T-helper 2 cell treated with Interferon-gamma antibody and Interleukin-4, amounts not matched to agents 5 μg/mL and 100 μg/mL, for 36 hours (primary cell): ENCODE data around the gene RNF130.
"Not testable (repeated sequence)": the region's sequence is repeated elsewhere in the genome, so short reads cannot be mapped to it uniquely, and the experiment has no call there.

ENCODE experiments used
- DNase-seq: peaks from one replicate; pipeline ENCODE4 v3.0.0; 2021; ENCODE audit warnings: low spot score
- H3K27ac Mint-ChIP-seq: one replicate; pipeline ENCODE4 v1.8.0; 2021; ENCODE audit warnings: mild to moderate bottlenecking, mixed read lengths
- H3K27me3 Mint-ChIP-seq: one replicate; pipeline ENCODE4 v1.8.0; 2021; ENCODE audit warnings: low read depth, mixed read lengths
- H3K36me3 Mint-ChIP-seq: one replicate; pipeline ENCODE4 v1.8.0; 2021; ENCODE audit warnings: low read depth, mixed read lengths
- H3K4me1 Mint-ChIP-seq: one replicate; pipeline ENCODE4 v1.8.0; 2021; ENCODE audit warnings: low read depth, mixed read lengths
- H3K4me3 Mint-ChIP-seq: one replicate; pipeline ENCODE4 v1.8.0; 2022; ENCODE audit warnings: mild to moderate bottlenecking, moderate library complexity, mixed read lengths
- H3K9me3 Mint-ChIP-seq: one replicate; pipeline ENCODE4 v1.8.0; 2021; ENCODE audit warnings: mixed read lengths

The RNF130 gene

DNA sequence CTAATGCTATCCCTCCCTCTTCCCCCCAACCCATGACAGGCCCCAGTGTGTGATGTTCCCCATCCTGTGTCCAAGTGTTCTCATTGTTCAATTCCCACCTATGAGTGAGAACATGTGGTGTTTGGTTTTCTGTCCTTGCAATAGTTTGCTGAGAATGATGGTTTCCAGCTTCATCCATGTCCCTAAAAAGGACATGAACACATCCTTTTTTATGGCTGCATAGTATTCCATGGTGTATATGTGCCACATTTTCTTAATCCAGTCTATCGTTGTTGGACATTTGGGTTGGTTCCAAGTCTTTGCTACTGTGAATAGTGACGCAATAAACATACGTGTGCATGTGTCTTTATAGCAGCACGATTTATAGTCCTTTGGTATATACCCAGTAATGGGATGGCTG is 78.7 kb downstream of the RNF130 start:
- not testable (repeated sequence) for H3K4me3 Mint-ChIP-seq, H3K27me3 Mint-ChIP-seq, H3K4me1 Mint-ChIP-seq, H3K27ac Mint-ChIP-seq, H3K36me3 Mint-ChIP-seq, DNase-seq
- peaks cover 21% of the 10 kb centered on the region for H3K9me3 Mint-ChIP-seq

DNA sequence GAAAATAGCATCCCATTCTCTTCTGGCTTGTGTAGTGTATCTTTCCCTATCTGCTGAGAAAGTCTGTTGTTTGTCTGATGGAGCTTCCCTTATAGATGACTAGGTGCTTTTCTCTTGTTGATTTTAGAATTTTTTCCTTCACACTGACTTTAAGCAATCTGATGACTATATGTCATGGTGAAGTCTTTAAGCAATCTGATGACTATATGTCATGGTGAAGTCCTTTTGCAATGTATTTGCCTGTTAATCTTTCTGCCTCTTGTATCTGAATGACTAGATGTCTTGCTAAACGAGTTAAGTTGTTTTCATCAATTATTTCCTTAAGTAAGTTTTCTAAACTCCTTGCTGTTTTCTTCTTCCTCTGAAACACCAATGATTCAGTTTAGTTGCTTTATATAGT is 80.5 kb downstream of the RNF130 start:
- Mint-ChIP-seq H3K9me3 (peaks cover 20% of the 10 kb centered on the region), H3K4me3 (no peak overlapping the region), H3K4me1 (no peaks in the 10 kb centered on the region), H3K27ac (no peak overlapping the region), H3K27me3 (peaks cover 4% of the 10 kb centered on the region), H3K36me3 (no peaks in the 10 kb centered on the region)
- no peak for DNase-seq

DNA sequence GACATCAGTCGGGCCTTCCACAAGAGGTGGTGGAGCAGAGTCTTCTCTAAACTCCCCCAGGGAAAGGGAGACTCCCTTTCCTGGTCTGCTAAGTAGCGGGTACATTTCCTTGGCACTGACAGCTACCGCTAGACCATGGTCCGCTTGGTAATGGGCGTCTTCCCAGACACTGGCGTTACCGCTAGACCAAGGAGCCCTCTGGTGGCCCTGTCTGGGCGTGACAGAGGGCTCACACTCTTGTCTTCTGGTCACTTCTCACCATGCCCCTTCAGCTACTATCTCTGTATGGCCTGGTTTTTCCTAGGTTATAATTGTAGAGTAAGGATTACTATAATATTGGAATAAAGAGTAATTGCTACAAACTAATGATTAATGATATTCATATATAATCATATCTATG is 81.0 kb downstream of the RNF130 start:
- not testable (repeated sequence) for H3K27ac Mint-ChIP-seq, H3K36me3 Mint-ChIP-seq, H3K4me3 Mint-ChIP-seq, H3K27me3 Mint-ChIP-seq, H3K4me1 Mint-ChIP-seq, DNase-seq
- peaks cover 14% of the 10 kb centered on the region for H3K9me3 Mint-ChIP-seq

DNA sequence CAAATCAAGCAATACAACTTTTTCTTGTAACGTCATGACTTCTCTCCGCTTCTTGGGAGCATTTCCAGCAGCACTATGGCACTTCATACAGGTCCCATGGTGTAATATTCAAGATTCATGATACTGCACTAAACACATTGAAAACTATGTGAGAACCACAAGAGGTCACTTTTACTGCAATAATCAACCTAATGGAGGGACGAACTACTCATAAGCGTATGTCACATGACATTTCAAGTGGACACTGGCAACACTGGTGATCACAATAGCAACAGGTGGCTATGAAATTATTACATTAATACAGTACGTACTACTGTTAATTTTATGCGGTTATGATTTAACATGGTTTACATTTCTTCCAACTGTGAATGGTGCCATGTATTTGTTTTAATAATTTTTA is 85.2 kb downstream of the RNF130 start:
- Mint-ChIP-seq H3K27me3 (peaks cover 4% of the 10 kb centered on the region), H3K4me3 (no peak overlapping the region), H3K4me1 (no peaks in the 10 kb centered on the region), H3K9me3 (no peaks in the 10 kb centered on the region), H3K36me3 (no peaks in the 10 kb centered on the region), H3K27ac (no peak overlapping the region)
- DNase-seq: no peak

DNA sequence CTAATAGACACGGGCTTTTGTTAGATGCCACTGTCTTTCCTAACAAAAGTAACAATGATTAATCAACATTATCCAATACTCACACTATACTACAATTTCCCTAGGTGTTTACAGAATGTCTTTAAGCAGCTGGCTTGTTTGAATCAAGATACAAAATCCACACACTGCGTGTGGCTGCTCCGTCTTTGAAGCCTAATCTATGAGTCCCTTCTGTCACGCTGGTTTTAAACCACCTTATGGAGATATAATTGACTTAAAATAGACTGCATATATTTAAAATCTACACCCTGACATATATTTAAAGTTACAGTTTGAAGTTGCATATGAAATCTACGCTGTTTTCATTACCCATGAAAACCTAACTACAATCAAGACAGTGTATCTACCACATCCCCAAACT is 89.9 kb downstream of the RNF130 start:
- no peak overlapping the region for H3K4me3 Mint-ChIP-seq
- no peak for DNase-seq
- no peaks in the 10 kb centered on the region for H3K27me3 Mint-ChIP-seq
- no peaks in the 10 kb centered on the region for H3K9me3 Mint-ChIP-seq
- no peaks in the 10 kb centered on the region for H3K4me1 Mint-ChIP-seq
- H3K36me3 Mint-ChIP-seq: no peaks in the 10 kb centered on the region
- H3K27ac Mint-ChIP-seq: no peak overlapping the region

DNA sequence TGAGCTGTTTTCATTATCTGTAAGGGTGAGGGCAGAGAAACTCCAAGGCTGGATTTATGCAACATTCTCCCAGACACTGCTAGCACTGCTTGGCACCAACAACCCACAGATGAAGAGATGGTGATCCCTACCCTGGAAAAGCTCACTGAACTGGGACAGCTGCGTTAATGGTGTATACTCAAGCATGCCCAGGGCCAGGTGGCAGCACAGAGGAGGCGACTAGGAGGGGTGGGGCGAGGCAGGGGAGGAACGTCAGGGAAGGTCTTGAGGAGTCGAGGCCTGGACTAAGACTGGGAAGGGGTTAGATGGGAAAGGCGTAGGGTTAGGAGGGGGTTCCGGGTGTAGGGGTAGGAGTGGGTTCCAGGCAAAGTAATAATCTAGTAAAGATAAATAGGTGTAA is 90.8 kb downstream of the RNF130 start:
- Mint-ChIP-seq H3K4me3 (no peak overlapping the region), H3K36me3 (no peaks in the 10 kb centered on the region), H3K4me1 (no peaks in the 10 kb centered on the region), H3K27me3 (no peaks in the 10 kb centered on the region), H3K27ac (no peak overlapping the region), H3K9me3 (no peaks in the 10 kb centered on the region)
- DNase-seq: no peak

DNA sequence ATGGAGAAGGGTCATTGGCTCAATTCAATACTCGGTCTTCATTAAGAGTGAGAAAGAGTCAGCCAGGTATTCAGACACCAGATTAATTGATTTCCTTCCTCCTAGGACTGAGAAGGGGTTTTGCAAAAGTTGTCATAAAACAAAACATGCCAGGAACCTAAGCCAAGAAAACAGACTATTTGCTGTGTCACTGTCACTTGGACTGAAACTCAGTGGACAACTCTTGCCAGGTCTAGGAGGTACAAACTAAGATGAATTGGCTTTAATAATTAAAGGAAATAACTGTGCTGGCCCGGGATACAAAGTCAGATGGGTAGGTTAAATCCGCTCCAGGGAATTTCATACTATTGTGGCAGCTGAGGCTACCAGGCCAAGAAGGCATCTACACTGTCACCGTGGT is 92.8 kb downstream of the RNF130 start:
- H3K27me3 Mint-ChIP-seq: no peaks in the 10 kb centered on the region
- H3K27ac Mint-ChIP-seq: no peak overlapping the region
- no peak for DNase-seq
- no peaks in the 10 kb centered on the region for H3K9me3 Mint-ChIP-seq
- no peaks in the 10 kb centered on the region for H3K36me3 Mint-ChIP-seq
- H3K4me3 Mint-ChIP-seq: no peak overlapping the region
- no peaks in the 10 kb centered on the region for H3K4me1 Mint-ChIP-seq

DNA sequence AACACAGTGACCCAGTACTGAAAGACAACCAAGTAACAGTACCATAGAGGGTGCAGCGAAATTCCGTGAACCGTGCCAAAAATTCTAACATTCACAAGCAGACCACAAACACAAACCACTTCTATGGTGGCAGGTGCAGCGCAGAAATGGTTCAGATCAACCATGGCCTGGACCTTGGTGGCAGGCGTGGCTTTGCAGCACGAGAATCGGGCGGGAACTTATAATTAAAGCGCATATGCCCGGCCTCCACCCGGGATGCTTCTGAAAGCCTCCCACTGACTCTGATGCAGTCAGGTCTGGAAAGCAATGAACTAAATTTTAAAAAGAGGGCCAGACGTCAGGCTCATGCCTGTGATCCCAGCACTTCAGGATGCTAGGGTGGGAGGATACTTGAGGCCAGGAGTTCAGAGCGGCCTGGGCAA is 95.8 kb downstream of the RNF130 start:
- Mint-ChIP-seq H3K4me3 (no peak overlapping the region), H3K4me1 (peaks cover 4% of the 10 kb centered on the region), H3K27ac (no peak overlapping the region)

DNA sequence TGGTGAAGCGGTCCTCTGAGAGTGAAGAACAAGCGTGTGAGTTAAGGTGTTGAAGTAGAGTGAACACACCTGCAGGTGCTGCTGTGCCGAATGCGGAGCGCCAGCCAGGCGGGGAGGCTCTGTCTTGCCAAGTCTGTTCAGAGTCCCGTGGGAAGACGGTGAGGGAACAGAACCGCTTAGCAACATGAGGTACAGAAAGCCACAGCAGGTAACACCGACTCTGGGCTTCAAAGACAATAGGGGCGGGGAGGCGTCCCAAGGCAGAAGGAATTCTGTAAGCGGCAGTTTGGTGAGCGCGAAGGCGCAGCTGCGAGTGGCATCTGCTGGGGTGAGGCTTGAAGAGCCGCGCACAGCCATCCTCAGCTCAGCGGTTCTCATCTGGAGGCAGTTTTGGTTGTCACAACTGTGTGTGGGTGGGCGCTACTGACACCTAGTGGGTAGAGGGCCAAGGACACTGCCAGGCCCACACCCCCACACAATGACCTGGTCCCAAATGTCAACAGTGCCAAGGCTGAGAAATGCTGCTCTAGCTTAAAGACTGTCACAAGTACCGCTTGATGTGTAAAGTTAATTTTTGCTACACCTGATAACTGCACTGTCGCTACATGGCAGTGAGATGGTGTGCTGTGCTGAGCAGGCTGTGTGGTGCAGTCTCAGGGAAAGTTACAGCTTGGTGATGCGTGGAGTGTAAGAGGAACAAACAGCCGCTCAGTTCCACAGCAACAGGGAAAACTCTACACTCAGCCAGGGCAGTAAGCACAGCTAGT is 96.4 kb downstream of the RNF130 start:
- Mint-ChIP-seq H3K4me3 (no peak overlapping the region), H3K36me3 (no peaks in the 10 kb centered on the region), H3K9me3 (no peaks in the 10 kb centered on the region), H3K27ac (no peak overlapping the region), H3K4me1 (peaks cover 4% of the 10 kb centered on the region), H3K27me3 (no peaks in the 10 kb centered on the region)
- no peak for DNase-seq

More for the DNA sequence above, 95.8 kb downstream of the RNF130 start:
- Mint-ChIP-seq H3K27me3 (no peaks in the 10 kb centered on the region), H3K9me3 (no peaks in the 10 kb centered on the region), H3K36me3 (no peaks in the 10 kb centered on the region)
- no peak for DNase-seq

DNA sequence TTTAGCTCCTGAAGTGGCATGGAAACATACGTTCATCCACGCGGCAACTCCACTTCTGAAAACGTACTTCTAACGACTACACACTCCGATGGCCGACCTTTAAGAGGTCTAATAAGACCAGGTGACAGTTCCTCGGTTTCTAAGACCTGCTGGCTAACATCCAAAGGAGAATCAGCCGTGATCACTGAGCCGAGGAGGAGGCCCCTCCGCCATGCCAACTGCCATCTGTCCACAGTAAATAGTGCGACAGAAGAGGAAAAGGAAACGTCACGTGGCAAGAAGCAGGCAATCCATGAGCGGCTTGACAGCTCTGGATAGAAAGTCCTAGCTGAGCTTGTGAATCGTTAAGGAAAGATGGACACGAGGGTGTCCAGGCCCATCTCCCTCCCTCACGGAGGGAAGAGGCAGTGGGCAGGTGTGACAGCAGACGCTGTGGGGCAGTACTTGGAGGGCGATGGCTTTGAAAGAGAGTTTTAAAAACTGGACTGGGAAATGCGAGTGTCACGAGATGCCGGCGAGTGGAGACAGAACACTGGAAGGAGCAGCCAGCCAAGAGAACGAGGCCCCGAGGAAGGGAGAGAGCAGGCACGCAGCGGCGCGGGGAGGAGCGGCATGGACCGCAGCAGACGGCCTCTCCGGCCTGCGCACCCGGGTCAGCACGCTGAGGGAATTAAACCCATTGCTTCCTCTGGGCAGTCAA is 97.2 kb downstream of the RNF130 start:
- H3K4me3 Mint-ChIP-seq: no peak overlapping the region
- H3K27me3 Mint-ChIP-seq: no peaks in the 10 kb centered on the region
- H3K4me1 Mint-ChIP-seq: peaks cover 4% of the 10 kb centered on the region
- no peaks in the 10 kb centered on the region for H3K9me3 Mint-ChIP-seq
- H3K27ac Mint-ChIP-seq: no peak overlapping the region
- H3K36me3 Mint-ChIP-seq: no peaks in the 10 kb centered on the region
- DNase-seq: no peak

DNA sequence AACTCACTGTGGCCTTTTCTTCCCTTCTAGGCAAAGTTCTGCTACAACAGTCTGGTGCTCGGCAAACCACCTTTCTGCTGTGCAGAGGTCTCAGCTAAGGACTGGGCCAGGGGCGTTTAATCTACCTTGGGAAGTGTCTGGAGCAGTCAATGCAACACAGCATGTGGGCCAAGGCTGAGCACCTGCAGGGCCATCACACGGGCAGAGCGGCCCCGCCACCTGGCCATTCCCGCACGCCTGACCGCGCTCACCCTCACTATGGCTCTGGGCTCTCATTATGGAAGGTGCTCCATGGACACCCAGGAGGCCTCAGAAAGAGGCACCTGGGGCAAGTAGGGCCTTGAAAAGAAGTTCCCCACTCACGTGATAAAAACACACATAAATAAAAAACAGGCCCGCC is 98.2 kb downstream of the RNF130 start:
- no peak for DNase-seq
- H3K9me3 Mint-ChIP-seq: no peaks in the 10 kb centered on the region
- no peaks in the 10 kb centered on the region for H3K27me3 Mint-ChIP-seq
- no peak overlapping the region for H3K27ac Mint-ChIP-seq
- no peaks in the 10 kb centered on the region for H3K36me3 Mint-ChIP-seq
- peaks cover 4% of the 10 kb centered on the region for H3K4me1 Mint-ChIP-seq
- H3K4me3 Mint-ChIP-seq: no peak overlapping the region

DNA sequence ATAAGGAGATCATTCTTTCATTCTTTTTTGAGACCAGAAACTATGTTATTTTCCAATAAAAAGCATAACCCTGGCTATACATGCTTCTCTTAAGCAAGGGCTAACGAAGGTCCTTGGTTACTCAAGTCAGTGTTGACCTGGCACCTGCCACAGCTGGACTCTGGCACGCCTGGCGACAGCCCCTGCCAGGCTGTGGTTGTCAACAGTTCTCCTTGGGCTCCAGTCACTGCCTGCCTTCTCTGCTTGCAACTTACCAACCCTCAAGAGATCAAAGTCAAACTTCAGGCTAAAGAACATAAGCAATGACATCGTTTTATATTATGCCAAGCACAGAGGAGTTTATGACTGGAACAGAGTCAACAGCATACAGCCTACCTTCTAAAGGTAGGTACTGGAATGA is 102.4 kb downstream of the RNF130 start:
- Mint-ChIP-seq H3K36me3 (no peaks in the 10 kb centered on the region), H3K27me3 (no peaks in the 10 kb centered on the region), H3K9me3 (no peaks in the 10 kb centered on the region), H3K4me3 (no peak overlapping the region), H3K4me1 (peaks cover 4% of the 10 kb centered on the region), H3K27ac (no peak overlapping the region)
- DNase-seq: no peak

DNA sequence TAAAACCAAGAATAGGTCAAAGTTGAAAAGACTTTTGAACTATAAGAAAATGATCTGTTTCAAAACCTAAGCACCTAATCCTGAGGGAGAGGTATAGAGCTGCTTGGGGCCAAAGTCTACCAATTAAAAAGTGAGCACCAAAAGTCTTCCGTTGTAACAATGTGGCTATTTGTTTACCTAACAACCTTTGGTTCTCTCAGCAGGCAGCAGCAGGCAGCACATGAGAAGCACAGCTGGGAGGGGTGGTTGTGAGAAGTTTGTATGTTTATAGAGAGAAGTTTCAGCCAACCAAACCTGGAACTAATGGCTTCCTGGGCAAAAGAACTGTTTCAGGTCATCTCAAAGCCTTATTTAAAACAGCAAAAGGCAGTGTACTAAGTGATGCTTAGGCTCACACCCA is 104.1 kb downstream of the RNF130 start:
- Mint-ChIP-seq H3K27ac (no peak overlapping the region), H3K27me3 (no peaks in the 10 kb centered on the region), H3K9me3 (no peaks in the 10 kb centered on the region), H3K4me3 (no peak overlapping the region), H3K36me3 (no peaks in the 10 kb centered on the region), H3K4me1 (peaks cover 4% of the 10 kb centered on the region)
- no peak for DNase-seq

DNA sequence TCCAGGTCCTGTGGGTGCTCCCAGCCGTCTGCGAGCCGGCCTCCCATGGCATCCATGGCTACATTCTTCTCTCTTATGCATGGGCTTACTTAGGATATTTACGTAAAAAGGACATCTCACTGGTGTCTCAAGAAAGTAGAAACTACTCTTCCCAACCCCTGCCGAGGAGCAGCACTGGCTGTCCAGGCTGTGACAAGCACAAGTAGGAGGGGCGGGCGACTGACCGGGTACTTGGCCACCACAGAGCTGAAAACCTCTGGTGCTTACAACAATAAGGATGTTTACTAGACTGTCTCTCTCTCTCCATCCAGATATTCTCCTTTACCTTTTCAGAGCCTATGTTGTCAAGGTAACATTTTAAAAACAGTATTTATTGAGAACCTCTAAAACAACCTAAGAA is 107.5 kb downstream of the RNF130 start:
- Mint-ChIP-seq H3K4me1 (no peaks in the 10 kb centered on the region), H3K27me3 (no peaks in the 10 kb centered on the region)
- DNase-seq: no peak

DNA sequence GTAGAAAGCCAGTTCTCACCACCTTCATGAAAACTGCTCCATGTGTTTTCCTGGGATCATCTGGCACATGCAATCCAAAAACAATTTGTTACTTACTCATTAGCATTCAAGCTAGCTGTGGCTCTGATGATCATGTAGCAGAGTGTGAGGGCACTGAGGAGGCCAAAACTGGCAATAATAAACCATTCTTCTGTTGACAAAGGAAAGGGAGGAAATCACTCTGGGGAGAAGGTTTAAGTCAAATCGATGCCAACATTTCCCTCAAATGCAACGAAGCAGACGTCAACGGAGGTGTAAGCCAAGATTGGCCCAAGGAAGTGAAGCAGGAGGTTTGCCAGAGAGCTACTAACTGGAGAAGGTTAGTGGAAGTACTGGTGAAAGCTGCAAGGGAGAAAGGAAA is 108.2 kb downstream of the RNF130 start:
- no peaks in the 10 kb centered on the region for H3K36me3 Mint-ChIP-seq
- no peaks in the 10 kb centered on the region for H3K4me1 Mint-ChIP-seq
- DNase-seq: no peak

More for the DNA sequence above, 107.5 kb downstream of the RNF130 start:
- H3K36me3 Mint-ChIP-seq: no peaks in the 10 kb centered on the region
- no peak overlapping the region for H3K4me3 Mint-ChIP-seq
- H3K27ac Mint-ChIP-seq: no peak overlapping the region
- H3K9me3 Mint-ChIP-seq: no peaks in the 10 kb centered on the region

More for the DNA sequence above, 108.2 kb downstream of the RNF130 start:
- no peaks in the 10 kb centered on the region for H3K27me3 Mint-ChIP-seq
- H3K27ac Mint-ChIP-seq: no peak overlapping the region
- H3K9me3 Mint-ChIP-seq: no peaks in the 10 kb centered on the region
- no peak overlapping the region for H3K4me3 Mint-ChIP-seq
